ENCODE data around the gene GALNT2.
A peak's percentile ranks its signal among the peaks of the same experiment; 100 is the strongest.

GALNT2 gene

DNA sequence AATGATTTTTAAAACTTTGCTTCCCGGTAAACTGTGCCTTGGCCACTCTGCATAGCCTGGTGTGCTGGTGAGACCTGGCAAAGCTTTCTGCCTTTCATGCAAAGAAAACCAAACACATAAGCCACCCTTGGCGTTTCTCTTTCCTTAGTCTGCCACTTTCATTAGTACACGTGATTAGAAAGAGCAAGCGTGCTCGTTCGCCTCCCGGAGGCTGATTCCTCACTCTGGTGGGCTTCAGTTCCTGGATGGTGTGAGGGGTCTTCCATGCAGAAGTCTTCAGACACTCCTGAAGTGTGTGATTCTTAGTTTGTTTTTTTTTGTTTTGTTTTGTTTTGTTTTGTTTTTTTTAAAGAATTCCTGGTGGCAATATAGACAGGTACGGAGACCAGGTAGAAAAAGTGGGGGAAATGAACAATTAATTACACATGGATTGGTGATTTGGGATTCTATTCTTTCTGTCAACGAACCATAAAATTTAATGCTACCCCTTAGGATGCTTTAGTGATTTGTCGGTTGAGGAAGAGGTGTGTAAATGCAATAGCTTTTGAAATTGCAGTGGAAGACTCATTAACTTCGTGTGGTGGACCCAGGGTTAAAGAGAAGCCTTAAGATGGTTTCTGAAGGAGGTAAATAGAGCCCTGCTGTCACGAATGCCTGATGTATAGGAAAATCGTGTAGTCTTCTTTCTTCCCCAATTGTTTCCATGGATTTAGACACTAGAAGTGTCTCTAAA, 2.1 kb downstream of the GALNT2 start:
- no peak overlapping the region for H3K4ac ChIP-seq (ENCODE audit: low read depth, low read length)
- H2BK5ac ChIP-seq (ENCODE audit: low read depth, low read length, poor library complexity), result no peak overlapping the region
- H3K9ac ChIP-seq (ENCODE audit: low read length), result no peak overlapping the region
- peaks cover 8 to 10% of the 10 kb centered on the region in 2 experiments for H3K4me1 ChIP-seq (ENCODE audit: control insufficient read depth in 1 of 2, insufficient read depth in 2 of 2, low read length in 2 of 2)
- peak overlapping the region; percentile 94 for H3K4me2 ChIP-seq (ENCODE audit: low read length)
- no peak overlapping the region for H2BK12ac ChIP-seq (ENCODE audit: low read length)
- no peak overlapping the region for H4K12ac ChIP-seq (ENCODE audit: low read depth, low read length)
- DNase-seq, result no peak
- H3K14ac ChIP-seq (ENCODE audit: low read length), result no peak overlapping the region
- H3K79me2 ChIP-seq (ENCODE audit: control insufficient read depth, insufficient read depth, low read length, poor library complexity), result peaks cover 23% of the 10 kb centered on the region
- no peak overlapping the region for H3K27ac ChIP-seq (ENCODE audit: low read depth, low read length)
- H3K36me3 ChIP-seq (ENCODE audit: control insufficient read depth in 1 of 2, insufficient read depth in 2 of 2, low read length in 2 of 2), result peaks cover 0 to 2% of the 10 kb centered on the region in 2 experiments
- H3K79me1 ChIP-seq (ENCODE audit: low read length), result peaks cover 16% of the 10 kb centered on the region
- H3K9me3 ChIP-seq (ENCODE audit: insufficient read depth, low read depth, low read length), result peaks cover 1% of the 10 kb centered on the region
- no peak overlapping the region for H4K8ac ChIP-seq (ENCODE audit: low read depth, low read length)
- WGBS (ENCODE audit: extremely low coverage, insufficient coverage, insufficient read length), result no CpG with 5 or more reads among the region's 13 CpGs
- H4K91ac ChIP-seq (ENCODE audit: low read depth, low read length), result no peak overlapping the region
- H2AK5ac ChIP-seq (ENCODE audit: low read length), result no peak overlapping the region
- no peak overlapping the region for H2BK120ac ChIP-seq (ENCODE audit: insufficient read depth, low read length, poor library complexity)
- no peaks in the 10 kb centered on the region for H3K27me3 ChIP-seq (ENCODE audit: insufficient read depth, low read length)
- no peak overlapping the region for H3K23ac ChIP-seq (ENCODE audit: low read length)
- no peak overlapping the region for H3K18ac ChIP-seq (ENCODE audit: low read length)
- peak overlapping the region; percentile 14 for H3K4me3 ChIP-seq (ENCODE audit: low read depth, low read length)
- H2AFZ ChIP-seq (ENCODE audit: insufficient read depth, low read length, poor library complexity), result no peak overlapping the region

GRCh38 chr1:230069796-230070195, 2.8 kb downstream of the GALNT2 start:
- no peak overlapping the region for H3K14ac ChIP-seq (ENCODE audit: low read length)
- peaks cover 23% of the 10 kb centered on the region for H3K79me2 ChIP-seq (ENCODE audit: control insufficient read depth, insufficient read depth, low read length, poor library complexity)
- no peaks in the 10 kb centered on the region for H3K27me3 ChIP-seq (ENCODE audit: insufficient read depth, low read length)
- no peak overlapping the region for H2AFZ ChIP-seq (ENCODE audit: insufficient read depth, low read length, poor library complexity)
- no peak overlapping the region for H2BK5ac ChIP-seq (ENCODE audit: low read depth, low read length, poor library complexity)
- no peak overlapping the region for H2BK120ac ChIP-seq (ENCODE audit: insufficient read depth, low read length, poor library complexity)
- no peak overlapping the region for H3K27ac ChIP-seq (ENCODE audit: low read depth, low read length)
- no peak overlapping the region for H4K91ac ChIP-seq (ENCODE audit: low read depth, low read length)
- peaks cover 0 to 2% of the 10 kb centered on the region in 2 experiments for H3K36me3 ChIP-seq (ENCODE audit: control insufficient read depth in 1 of 2, insufficient read depth in 2 of 2, low read length in 2 of 2)
- H3K23ac ChIP-seq (ENCODE audit: low read length), result no peak overlapping the region
- peak overlapping the region; percentile 64 for H3K4ac ChIP-seq (ENCODE audit: low read depth, low read length)
- DNase-seq, result no peak
- no peak overlapping the region for H3K9ac ChIP-seq (ENCODE audit: low read length)
- no CpG with 5 or more reads among the region's 4 CpGs for WGBS (ENCODE audit: extremely low coverage, insufficient coverage, insufficient read length)
- no peak overlapping the region for H4K8ac ChIP-seq (ENCODE audit: low read depth, low read length)
- H3K9me3 ChIP-seq (ENCODE audit: insufficient read depth, low read depth, low read length), result peaks cover 1% of the 10 kb centered on the region
- H4K12ac ChIP-seq (ENCODE audit: low read depth, low read length), result no peak overlapping the region
- H3K4me1 ChIP-seq (ENCODE audit: control insufficient read depth in 1 of 2, insufficient read depth in 2 of 2, low read length in 2 of 2), result peaks cover 8 to 10% of the 10 kb centered on the region in 2 experiments
- peak overlapping the region; percentile 12 for H3K18ac ChIP-seq (ENCODE audit: low read length)
- no peak overlapping the region for H2AK5ac ChIP-seq (ENCODE audit: low read length)
- H2BK12ac ChIP-seq (ENCODE audit: low read length), result no peak overlapping the region
- H3K4me2 ChIP-seq (ENCODE audit: low read length), result no peak overlapping the region
- no peak overlapping the region for H3K4me3 ChIP-seq (ENCODE audit: low read depth, low read length)
- peaks cover 17% of the 10 kb centered on the region for H3K79me1 ChIP-seq (ENCODE audit: low read length)

DNA sequence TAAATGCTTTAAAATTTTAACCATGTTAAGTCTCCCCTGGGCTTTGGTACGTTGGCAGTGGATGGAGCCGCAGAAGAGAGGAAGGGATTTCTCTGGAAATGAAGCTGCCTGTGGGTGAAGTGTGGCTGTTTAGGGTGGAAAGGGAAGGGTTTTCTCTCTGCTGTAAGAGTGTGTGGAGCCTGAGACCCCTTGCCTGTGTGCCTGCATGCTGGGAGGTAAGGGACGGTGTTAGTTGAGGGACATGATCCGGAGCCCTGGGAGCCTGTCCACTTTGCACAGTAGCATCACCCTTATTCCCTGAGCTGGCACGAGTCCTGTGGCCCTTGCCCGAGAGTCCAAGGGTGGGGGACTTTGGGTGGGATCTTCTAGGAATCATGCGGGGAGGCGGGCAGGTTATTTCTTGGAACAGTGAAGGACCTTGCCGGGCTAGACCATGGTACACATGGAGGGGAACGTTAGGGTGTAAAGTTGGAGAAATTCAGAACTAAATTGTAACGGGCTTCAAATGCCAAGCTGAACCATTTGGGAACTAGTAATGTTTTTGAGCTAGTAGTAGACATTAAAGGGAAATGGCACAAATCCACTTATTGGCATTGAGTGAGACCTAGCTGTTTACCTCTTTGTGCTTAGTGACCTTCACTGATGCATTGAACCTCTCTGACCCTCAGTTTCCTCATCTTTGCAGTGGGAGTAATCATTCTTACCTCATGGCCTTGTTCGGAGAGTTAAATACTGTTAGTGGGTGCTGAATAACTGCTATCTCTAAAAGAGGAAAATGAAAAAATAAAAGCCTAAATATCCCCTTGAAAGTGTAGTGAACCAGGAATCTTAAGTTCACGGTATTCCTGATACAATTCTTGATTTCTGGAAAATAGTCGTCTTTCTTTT, 3.5 kb downstream of the GALNT2 start:
- Histone ChIP-seq H2AFZ (ENCODE audit: insufficient read depth, low read length, poor library complexity) (no peak overlapping the region), H3K18ac (ENCODE audit: low read length) (peak overlapping the region; percentile 75), H4K12ac (ENCODE audit: low read depth, low read length) (no peak overlapping the region), H2BK120ac (ENCODE audit: insufficient read depth, low read length, poor library complexity) (no peak overlapping the region), H2AK5ac (ENCODE audit: low read length) (no peak overlapping the region), H3K14ac (ENCODE audit: low read length) (peak overlapping the region; percentile 38), H3K79me1 (ENCODE audit: low read length) (peaks cover 18% of the 10 kb centered on the region), H3K4ac (ENCODE audit: low read depth, low read length) (peak overlapping the region; percentile 85), H2BK5ac (ENCODE audit: low read depth, low read length, poor library complexity) (no peak overlapping the region), H3K4me2 (ENCODE audit: low read length) (no peak overlapping the region), H3K9me3 (ENCODE audit: insufficient read depth, low read depth, low read length) (peaks cover 1% of the 10 kb centered on the region), H3K4me3 (ENCODE audit: low read depth, low read length) (no peak overlapping the region), H2BK12ac (ENCODE audit: low read length) (no peak overlapping the region), H3K27ac (ENCODE audit: low read depth, low read length) (no peak overlapping the region), H3K23ac (ENCODE audit: low read length) (no peak overlapping the region), H3K36me3 (ENCODE audit: control insufficient read depth in 1 of 2, insufficient read depth in 2 of 2, low read length in 2 of 2) (peaks cover 0 to 2% of the 10 kb centered on the region in 2 experiments), H4K91ac (ENCODE audit: low read depth, low read length) (no peak overlapping the region), H3K9ac (ENCODE audit: low read length) (no peak overlapping the region), H4K8ac (ENCODE audit: low read depth, low read length) (no peak overlapping the region), H3K4me1 (ENCODE audit: control insufficient read depth in 1 of 2, insufficient read depth in 2 of 2, low read length in 2 of 2) (peaks cover 8 to 10% of the 10 kb centered on the region in 2 experiments), H3K27me3 (ENCODE audit: insufficient read depth, low read length) (no peaks in the 10 kb centered on the region), H3K79me2 (ENCODE audit: control insufficient read depth, insufficient read depth, low read length, poor library complexity) (peaks cover 23% of the 10 kb centered on the region)
- no CpG with 5 or more reads among the region's 14 CpGs for WGBS (ENCODE audit: extremely low coverage, insufficient coverage, insufficient read length)
- no peak for DNase-seq

DNA sequence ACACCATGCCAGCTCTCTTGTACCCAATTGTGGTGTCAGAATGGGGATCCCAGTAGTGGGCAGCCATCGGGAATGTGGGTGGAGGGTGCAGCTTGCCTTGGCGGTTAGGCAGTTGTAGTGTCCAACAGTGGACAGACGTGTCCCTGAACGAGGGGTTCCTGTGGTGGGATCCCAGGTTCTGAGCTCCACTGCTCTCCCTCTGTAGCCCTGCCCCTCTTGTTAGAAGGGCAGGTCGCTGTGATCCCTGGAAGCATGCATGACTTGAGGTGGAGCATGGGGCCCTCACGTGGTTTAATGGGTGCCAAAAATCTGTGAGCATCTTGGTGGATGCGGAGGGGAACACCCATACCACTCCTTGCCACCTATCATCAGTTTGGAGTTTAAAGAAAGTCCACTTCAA, 4.3 kb downstream of the GALNT2 start:
- Histone ChIP-seq H3K4me1 (ENCODE audit: control insufficient read depth in 1 of 2, insufficient read depth in 2 of 2, low read length in 2 of 2) (peaks cover 8 to 10% of the 10 kb centered on the region in 2 experiments), H3K18ac (ENCODE audit: low read length) (peak overlapping the region; percentile 82), H3K27me3 (ENCODE audit: insufficient read depth, low read length) (no peaks in the 10 kb centered on the region), H2BK12ac (ENCODE audit: low read length) (no peak overlapping the region), H3K4me3 (ENCODE audit: low read depth, low read length) (no peak overlapping the region), H4K8ac (ENCODE audit: low read depth, low read length) (no peak overlapping the region), H3K9ac (ENCODE audit: low read length) (no peak overlapping the region), H4K12ac (ENCODE audit: low read depth, low read length) (no peak overlapping the region), H3K14ac (ENCODE audit: low read length) (no peak overlapping the region), H3K79me1 (ENCODE audit: low read length) (peaks cover 18% of the 10 kb centered on the region), H4K91ac (ENCODE audit: low read depth, low read length) (peak overlapping the region; percentile 27), H3K4ac (ENCODE audit: low read depth, low read length) (peak overlapping the region; percentile 30), H2BK5ac (ENCODE audit: low read depth, low read length, poor library complexity) (no peak overlapping the region), H2AFZ (ENCODE audit: insufficient read depth, low read length, poor library complexity) (no peak overlapping the region), H3K9me3 (ENCODE audit: insufficient read depth, low read depth, low read length) (peaks cover 1% of the 10 kb centered on the region), H3K4me2 (ENCODE audit: low read length) (no peak overlapping the region), H3K36me3 (ENCODE audit: control insufficient read depth in 1 of 2, insufficient read depth in 2 of 2, low read length in 2 of 2) (peaks cover 0 to 5% of the 10 kb centered on the region in 2 experiments), H3K23ac (ENCODE audit: low read length) (peak overlapping the region; percentile 2), H3K79me2 (ENCODE audit: control insufficient read depth, insufficient read depth, low read length, poor library complexity) (peaks cover 23% of the 10 kb centered on the region), H2AK5ac (ENCODE audit: low read length) (no peak overlapping the region), H3K27ac (ENCODE audit: low read depth, low read length) (no peak overlapping the region), H2BK120ac (ENCODE audit: insufficient read depth, low read length, poor library complexity) (no peak overlapping the region)
- DNase-seq, result no peak
- WGBS (ENCODE audit: extremely low coverage, insufficient coverage, insufficient read length), result no CpG with 5 or more reads among the region's 7 CpGs

All from trophoblast cell (in vitro differentiated cells and primary cell).